SK-N-MC (cell line): ENCODE results near the gene ASIC3.

Source experiments
- EZH2 ChIP-seq: fragments of 200-600 bp; sonication (generic); IDR thresholded peaks from one replicate; pipeline ENCODE4 v1.6.1; 2017; ENCODE audit warnings: antibody characterized with exemption
- POLR2AphosphoS5 ChIP-seq: IDR thresholded peaks from 2 replicates; pipeline ENCODE4 v1.6.1; 2012; ENCODE audit warnings: mild to moderate bottlenecking, low read depth, low read length, borderline replicate concordance

DNA sequence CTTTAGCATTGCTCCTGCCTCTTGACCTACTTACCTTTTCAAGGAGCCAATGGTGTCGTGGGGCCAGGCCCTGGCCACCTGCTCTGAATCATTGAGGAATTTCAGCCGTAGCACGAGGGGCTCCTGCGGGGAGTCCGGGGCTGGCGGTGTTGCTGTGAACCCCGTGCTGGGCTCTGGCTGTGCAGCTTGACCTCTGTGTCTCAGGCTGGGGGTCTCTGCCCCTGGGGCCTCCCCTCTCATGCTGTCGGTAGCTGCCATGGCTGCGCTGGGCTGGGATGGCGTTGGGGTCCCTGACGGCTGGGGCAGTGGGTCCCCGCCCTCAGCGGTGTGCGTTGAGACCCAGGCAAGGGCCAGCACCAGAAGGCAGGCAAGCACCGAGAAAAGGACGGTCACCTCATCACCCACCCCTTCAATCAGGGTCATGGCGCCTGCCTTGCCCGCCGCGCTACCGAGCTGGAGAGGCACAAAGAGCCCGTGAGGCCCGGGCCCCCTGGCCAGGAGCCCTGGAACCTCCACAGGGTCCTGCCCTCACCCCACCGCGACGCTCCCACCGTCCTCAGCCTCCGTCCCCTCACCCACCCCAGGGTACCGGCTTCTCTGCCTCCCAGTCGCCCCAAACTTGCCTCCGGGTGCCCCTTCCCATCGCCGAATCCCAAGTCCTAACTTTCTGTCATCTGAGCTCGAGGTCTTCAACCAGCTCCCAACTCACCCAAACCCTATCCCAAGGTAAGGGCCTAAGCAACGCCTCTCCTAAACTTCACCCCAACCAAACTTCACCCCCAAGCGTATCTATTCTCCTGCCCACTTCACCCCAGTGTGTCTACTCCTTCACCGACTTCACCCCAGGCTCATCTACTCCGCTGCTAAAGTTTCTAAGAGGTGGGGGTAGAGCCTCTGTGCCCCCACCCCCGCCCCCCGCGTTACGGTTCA is 34.1 kb downstream of the ASIC3 start:
- TF ChIP-seq POLR2AphosphoS5 (no peak), EZH2 (no peak)
